Ectodermal cell (in vitro differentiated cells): ENCODE results near the gene TESK2.
"Not testable (repeated sequence)": the region's sequence is repeated elsewhere in the genome, so short reads cannot be mapped to it uniquely, and the experiment has no call there.

ENCODE experiments used
- H3K27ac ChIP-seq: 2 replicates; pipeline ENCODE4 v1.7.0; 2013; ENCODE audit warnings: mild to moderate bottlenecking, low read depth, low read length; ENCODE audit not compliant: insufficient read depth, poor library complexity, severe bottlenecking
- H3K27me3 ChIP-seq: 2 replicates; pipeline ENCODE4 v1.7.0; 2013; ENCODE audit warnings: mild to moderate bottlenecking, low read length; ENCODE audit not compliant: insufficient read depth, control insufficient read depth, poor library complexity, severe bottlenecking
- H3K36me3 ChIP-seq: one replicate; pipeline ENCODE4 v1.7.0; 2013; ENCODE audit warnings: low read length; ENCODE audit not compliant: control insufficient read depth, insufficient read depth
- H3K4me1 ChIP-seq: one replicate; pipeline ENCODE4 v1.7.0; 2013; ENCODE audit warnings: low read length; ENCODE audit not compliant: control insufficient read depth, insufficient read depth
- H3K4me3 ChIP-seq: 2 replicates; pipeline ENCODE4 v1.7.0; 2013; ENCODE audit warnings: low read depth, low read length, control low read depth; ENCODE audit not compliant: insufficient read depth
- H3K9me3 ChIP-seq: 2 replicates; pipeline ENCODE4 v1.7.0; 2013; ENCODE audit warnings: mild to moderate bottlenecking, low read length, moderate library complexity; ENCODE audit not compliant: control insufficient read depth
- WGBS, 2 experiments: methylation state at CpG; one replicate each; pipeline ENCODE4 v1.1.7; 2013; ENCODE audit warnings: missing lambda C conversion rate in 2 of 2; 5-methylcytosine and 5-hydroxymethylcytosine counted together

The TESK2 gene

DNA sequence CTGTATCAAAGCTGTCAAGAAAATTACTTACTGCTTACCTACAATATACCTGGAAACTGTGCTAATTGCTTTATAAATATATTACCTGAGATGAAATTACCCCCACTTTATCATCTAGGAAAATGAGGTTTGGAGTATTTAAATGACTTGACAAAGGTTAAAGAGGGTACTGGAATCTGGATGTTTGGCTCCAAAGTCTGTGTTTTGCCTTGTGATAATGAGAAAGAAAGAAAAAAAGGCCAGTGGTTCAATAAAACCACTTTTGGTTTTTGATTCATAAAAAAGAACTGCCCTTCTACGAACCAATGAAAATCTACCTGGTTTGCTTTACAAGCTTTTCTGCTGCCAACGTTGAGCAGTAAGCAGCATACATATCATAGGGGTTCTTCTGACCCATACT lies 89.4 kb downstream of the TESK2 start:
- no peak overlapping the region for H3K4me3 ChIP-seq
- no peak overlapping the region for H3K27ac ChIP-seq
- 94% methylated on average over 2 of the region's 2 CpGs for WGBS, 2 experiments
- no peaks in the 10 kb centered on the region for H3K9me3 ChIP-seq
- no peaks in the 10 kb centered on the region for H3K4me1 ChIP-seq
- H3K27me3 ChIP-seq = no peaks in the 10 kb centered on the region
- no peaks in the 10 kb centered on the region for H3K36me3 ChIP-seq

GRCh38 chr1:45400049-45400448 lies 90.9 kb downstream of the TESK2 start:
- no peak overlapping the region for H3K27ac ChIP-seq
- 48 to 53% methylated on average over 2 of the region's 3 CpGs for WGBS, 2 experiments

GRCh38 chr1:45397285-45397684 lies 93.7 kb downstream of the TESK2 start:
- no peaks in the 10 kb centered on the region for H3K27me3 ChIP-seq
- H3K4me3 ChIP-seq = no peak overlapping the region
- H3K4me1 ChIP-seq = no peaks in the 10 kb centered on the region
- WGBS, 2 experiments = 95 to 97% methylated on average over 3 to 4 of the region's 4 CpGs
- H3K27ac ChIP-seq = no peak overlapping the region
- H3K9me3 ChIP-seq = no peaks in the 10 kb centered on the region
- no peaks in the 10 kb centered on the region for H3K36me3 ChIP-seq

More at GRCh38 chr1:45400049-45400448, 90.9 kb downstream of the TESK2 start:
- H3K4me3 ChIP-seq = no peak overlapping the region
- H3K9me3 ChIP-seq = no peaks in the 10 kb centered on the region
- no peaks in the 10 kb centered on the region for H3K36me3 ChIP-seq
- no peaks in the 10 kb centered on the region for H3K27me3 ChIP-seq
- H3K4me1 ChIP-seq = no peaks in the 10 kb centered on the region

GRCh38 chr1:45395582-45395981 lies 95.4 kb downstream of the TESK2 start:
- H3K4me3 ChIP-seq = no peak overlapping the region
- H3K9me3 ChIP-seq = no peaks in the 10 kb centered on the region
- 89 to 95% methylated on average over 1 of the region's 1 CpG for WGBS, 2 experiments
- H3K36me3 ChIP-seq = no peaks in the 10 kb centered on the region
- no peak overlapping the region for H3K27ac ChIP-seq
- H3K27me3 ChIP-seq = no peaks in the 10 kb centered on the region
- H3K4me1 ChIP-seq = no peaks in the 10 kb centered on the region

- H3K4me3 ChIP-seq = no peak overlapping the region
- H3K27me3 ChIP-seq = no peaks in the 10 kb centered on the region
- no peaks in the 10 kb centered on the region for H3K4me1 ChIP-seq
- WGBS, 2 experiments = 100% methylated on average over 2 of the region's 2 CpGs; no CpG with 5 or more reads in 1 of the 2 experiments
- no peaks in the 10 kb centered on the region for H3K9me3 ChIP-seq
- no peak overlapping the region for H3K27ac ChIP-seq
- H3K36me3 ChIP-seq = no peaks in the 10 kb centered on the region
Measured at GRCh38 chr1:45395051-45395450, 95.9 kb downstream of the TESK2 start.

- Histone ChIP-seq H3K27me3 (no peaks in the 10 kb centered on the region), H3K9me3 (no peaks in the 10 kb centered on the region), H3K27ac (no peak overlapping the region), H3K36me3 (no peaks in the 10 kb centered on the region), H3K4me1 (no peaks in the 10 kb centered on the region), H3K4me3 (no peak overlapping the region)
- 96% methylated on average over 3 of the region's 3 CpGs for WGBS, 2 experiments
Measured at GRCh38 chr1:45394342-45394741, 96.6 kb downstream of the TESK2 start.

GRCh38 chr1:45393718-45394302 lies 97.2 kb downstream of the TESK2 start:
- no peaks in the 10 kb centered on the region for H3K4me1 ChIP-seq
- H3K27ac ChIP-seq = no peak overlapping the region
- no peaks in the 10 kb centered on the region for H3K27me3 ChIP-seq
- no peaks in the 10 kb centered on the region for H3K9me3 ChIP-seq
- no peaks in the 10 kb centered on the region for H3K36me3 ChIP-seq
- 85 to 89% methylated on average over 5 to 6 of the region's 6 CpGs for WGBS, 2 experiments
- no peak overlapping the region for H3K4me3 ChIP-seq

- no peaks in the 10 kb centered on the region for H3K27me3 ChIP-seq
- H3K4me3 ChIP-seq = no peak overlapping the region
- H3K36me3 ChIP-seq = no peaks in the 10 kb centered on the region
- H3K4me1 ChIP-seq = no peaks in the 10 kb centered on the region
- no peaks in the 10 kb centered on the region for H3K9me3 ChIP-seq
- 93 to 98% methylated on average over 3 of the region's 3 CpGs for WGBS, 2 experiments
- H3K27ac ChIP-seq = no peak overlapping the region
Measured at GRCh38 chr1:45386219-45386618, 104.7 kb downstream of the TESK2 start.

DNA sequence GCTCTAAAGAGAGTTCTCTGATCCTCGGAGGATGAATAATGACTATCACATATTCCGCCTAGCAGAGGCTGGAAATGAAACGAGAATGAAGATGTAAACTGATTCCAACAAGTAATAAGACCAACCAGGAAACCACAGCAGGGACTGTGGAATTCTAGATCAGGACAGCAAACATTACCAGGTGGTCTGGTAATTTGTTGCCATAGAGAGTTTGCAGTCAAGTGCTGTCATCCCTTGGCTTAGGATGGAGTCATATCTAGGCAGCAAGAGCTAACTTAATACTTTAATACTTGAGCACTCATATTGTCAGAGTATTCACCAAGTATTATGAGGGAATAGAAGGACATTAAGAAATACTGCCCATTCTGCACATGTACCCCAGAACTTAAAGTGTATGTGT lies 105.7 kb downstream of the TESK2 start:
- Histone ChIP-seq H3K27me3 (no peaks in the 10 kb centered on the region), H3K9me3 (no peaks in the 10 kb centered on the region)
- 93 to 96% methylated on average over 3 of the region's 3 CpGs for WGBS, 2 experiments

DNA sequence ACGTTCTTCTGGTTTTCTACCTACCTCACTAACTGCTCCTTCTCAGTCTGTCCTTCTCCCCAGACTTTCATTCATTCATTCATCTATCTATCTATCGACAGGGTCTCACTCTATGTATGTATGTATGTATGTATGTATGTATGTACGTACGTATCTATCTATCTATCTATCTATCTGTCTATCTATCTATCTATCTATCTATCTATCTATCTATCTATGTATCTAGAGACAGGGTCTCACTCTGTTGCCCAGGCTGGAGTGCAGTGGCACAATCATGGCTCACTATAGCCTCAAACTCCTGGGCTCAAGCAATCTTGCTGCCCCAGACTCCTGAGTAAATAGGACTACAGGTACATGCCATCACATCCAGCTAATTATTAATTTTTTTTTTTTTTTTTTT lies 106.8 kb downstream of the TESK2 start:
- H3K9me3 ChIP-seq, H3K4me3 ChIP-seq, H3K27ac ChIP-seq, H3K4me1 ChIP-seq, H3K27me3 ChIP-seq, H3K36me3 ChIP-seq: not testable (repeated sequence)
- WGBS, 2 experiments = 95 to 97% methylated on average over 1 to 2 of the region's 4 CpGs

More for the DNA sequence above, 105.7 kb downstream of the TESK2 start:
- Histone ChIP-seq H3K27ac (no peak overlapping the region), H3K36me3 (no peaks in the 10 kb centered on the region), H3K4me1 (no peaks in the 10 kb centered on the region), H3K4me3 (no peak overlapping the region)

DNA sequence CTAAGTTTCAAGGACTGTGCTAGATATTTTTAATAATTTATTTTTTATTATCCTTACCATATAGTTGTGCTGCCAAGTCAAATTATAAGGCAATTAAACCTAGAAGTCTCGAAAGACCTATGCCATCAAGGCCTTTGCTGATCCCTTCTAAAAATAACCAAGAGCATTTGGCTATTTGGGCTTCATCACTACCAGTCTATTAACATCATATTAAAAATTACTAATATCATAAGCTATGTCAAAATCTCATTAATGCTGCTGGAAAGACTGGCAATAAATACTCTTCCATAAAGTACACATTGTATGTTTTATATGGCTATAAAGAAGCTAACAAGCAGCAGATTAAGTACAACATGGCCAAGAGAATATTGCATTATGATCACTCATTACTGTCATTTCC lies 107.8 kb downstream of the TESK2 start:
- Histone ChIP-seq H3K27me3 (no peaks in the 10 kb centered on the region), H3K4me1 (no peaks in the 10 kb centered on the region), H3K36me3 (no peaks in the 10 kb centered on the region), H3K27ac (no peak overlapping the region), H3K9me3 (no peaks in the 10 kb centered on the region), H3K4me3 (no peak overlapping the region)
- 94 to 97% methylated on average over 1 of the region's 1 CpG for WGBS, 2 experiments
